ENCODE measurements around the gene PNMA6F.

PNMA6F gene

DNA sequence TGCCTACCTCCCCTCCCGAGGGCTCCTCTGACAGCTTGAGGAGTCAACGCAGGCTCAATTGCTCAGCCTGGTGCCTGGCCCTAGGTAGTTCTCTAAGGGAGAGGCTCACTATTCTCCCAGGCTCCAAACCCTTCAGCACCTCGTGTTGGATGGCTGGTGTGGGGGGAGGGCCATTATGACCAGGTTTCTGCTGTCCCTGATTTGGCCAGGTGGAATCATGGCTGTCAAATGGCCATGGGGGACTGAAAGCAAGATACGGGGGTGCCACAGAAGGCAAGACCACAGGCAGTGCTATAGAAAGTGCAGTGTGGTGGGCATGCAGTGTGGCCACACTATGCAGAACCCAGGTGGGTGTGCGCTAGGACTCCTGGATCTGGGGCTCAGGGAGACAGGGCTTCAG, 9.5 kb downstream of the PNMA6F start:
- no peak for DNase-seq (ENCODE audit: low read depth, low spot score)
- TF ChIP-seq, protein P1, sequence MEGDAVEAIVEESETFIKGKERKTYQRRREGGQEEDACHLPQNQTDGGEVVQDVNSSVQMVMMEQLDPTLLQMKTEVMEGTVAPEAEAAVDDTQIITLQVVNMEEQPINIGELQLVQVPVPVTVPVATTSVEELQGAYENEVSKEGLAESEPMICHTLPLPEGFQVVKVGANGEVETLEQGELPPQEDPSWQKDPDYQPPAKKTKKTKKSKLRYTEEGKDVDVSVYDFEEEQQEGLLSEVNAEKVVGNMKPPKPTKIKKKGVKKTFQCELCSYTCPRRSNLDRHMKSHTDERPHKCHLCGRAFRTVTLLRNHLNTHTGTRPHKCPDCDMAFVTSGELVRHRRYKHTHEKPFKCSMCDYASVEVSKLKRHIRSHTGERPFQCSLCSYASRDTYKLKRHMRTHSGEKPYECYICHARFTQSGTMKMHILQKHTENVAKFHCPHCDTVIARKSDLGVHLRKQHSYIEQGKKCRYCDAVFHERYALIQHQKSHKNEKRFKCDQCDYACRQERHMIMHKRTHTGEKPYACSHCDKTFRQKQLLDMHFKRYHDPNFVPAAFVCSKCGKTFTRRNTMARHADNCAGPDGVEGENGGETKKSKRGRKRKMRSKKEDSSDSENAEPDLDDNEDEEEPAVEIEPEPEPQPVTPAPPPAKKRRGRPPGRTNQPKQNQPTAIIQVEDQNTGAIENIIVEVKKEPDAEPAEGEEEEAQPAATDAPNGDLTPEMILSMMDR (IDR thresholded peaks at IDR 0.05; ENCODE audit: low read depth, low read length): no peak
- in situ Hi-C loops (cut with HindIII; ENCODE audit: low sequenced_read_pairs): no loop called here
- no peak overlapping the region for H3K4me3 ChIP-seq (ENCODE audit: low read depth, low read length)

DNA sequence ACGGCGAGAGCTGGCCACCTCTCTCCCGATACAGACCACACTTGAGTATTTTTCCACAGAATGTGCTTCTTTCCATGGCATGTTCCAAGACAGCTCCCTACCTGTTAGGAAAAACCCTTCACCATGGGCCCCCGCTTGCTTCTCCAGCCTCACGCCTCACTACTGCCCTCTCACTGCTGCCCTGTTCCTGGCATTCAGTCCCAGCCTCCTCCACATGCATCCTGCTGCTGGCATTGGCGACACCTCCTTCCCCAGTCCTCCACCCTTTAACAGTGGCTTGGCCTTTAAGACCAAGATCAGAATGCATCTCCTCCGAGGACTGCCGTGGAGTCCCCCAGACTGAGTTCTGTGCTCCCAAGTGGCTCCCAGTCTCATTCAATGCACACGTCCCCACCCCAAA, 10.7 kb downstream of the PNMA6F start:
- DNase-seq (ENCODE audit: low read depth, low spot score): no peak
- in situ Hi-C loops (cut with HindIII; ENCODE audit: low sequenced_read_pairs): no loop called here
- TF ChIP-seq, protein P1 (IDR thresholded peaks at IDR 0.05; ENCODE audit: low read depth, low read length): no peak
- H3K4me3 ChIP-seq (ENCODE audit: low read depth, low read length): no peak overlapping the region

DNA sequence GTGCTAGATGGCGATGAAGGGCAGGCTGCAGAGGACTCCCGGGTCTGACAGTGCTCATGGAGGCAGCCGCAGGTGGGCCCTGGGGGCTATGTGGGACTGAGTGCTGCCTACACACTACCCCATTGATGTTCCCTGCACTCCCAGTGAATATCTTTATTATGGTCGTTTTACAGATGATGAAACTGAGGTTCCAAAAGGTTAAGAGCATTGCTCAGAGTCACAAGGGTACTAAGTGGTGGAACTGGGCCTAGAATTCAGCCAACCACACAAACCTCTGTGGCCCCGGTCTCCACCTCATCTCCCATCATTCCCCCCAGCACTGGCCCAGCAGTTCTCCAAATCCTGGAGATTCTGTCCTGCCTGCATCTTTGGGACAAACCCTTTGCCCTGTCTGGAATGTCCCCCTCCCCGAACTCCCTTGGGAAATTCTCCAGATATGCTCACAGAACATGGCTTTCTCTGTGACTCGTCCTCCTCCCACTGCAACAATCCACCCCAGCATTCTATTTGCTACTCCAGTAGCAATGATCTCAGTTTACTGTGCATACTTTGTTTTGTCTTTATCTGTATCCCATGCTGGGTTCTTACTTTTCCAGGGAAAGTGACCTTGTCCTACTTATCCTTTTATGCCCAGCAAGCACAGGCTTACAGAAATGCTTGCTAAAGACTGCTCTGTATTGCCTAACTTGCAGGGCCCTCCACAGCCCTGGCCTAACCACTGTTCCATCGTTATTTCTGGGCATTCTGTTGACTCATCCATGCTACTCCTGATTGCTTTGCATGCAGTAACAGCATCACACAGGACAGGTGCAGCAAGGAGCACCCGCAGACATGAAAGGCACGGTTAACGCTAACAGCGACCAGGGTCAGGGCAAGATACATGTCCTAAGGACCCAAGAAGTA, 14.0 kb downstream of the PNMA6F start:
- TF ChIP-seq, protein P1 (IDR thresholded peaks at IDR 0.05; ENCODE audit: low read depth, low read length): no peak
- no peak for DNase-seq (ENCODE audit: low read depth, low spot score)
- in situ Hi-C loops (cut with HindIII; ENCODE audit: low sequenced_read_pairs): no loop called here
- H3K4me3 ChIP-seq (ENCODE audit: low read depth, low read length): no peak overlapping the region

DNA sequence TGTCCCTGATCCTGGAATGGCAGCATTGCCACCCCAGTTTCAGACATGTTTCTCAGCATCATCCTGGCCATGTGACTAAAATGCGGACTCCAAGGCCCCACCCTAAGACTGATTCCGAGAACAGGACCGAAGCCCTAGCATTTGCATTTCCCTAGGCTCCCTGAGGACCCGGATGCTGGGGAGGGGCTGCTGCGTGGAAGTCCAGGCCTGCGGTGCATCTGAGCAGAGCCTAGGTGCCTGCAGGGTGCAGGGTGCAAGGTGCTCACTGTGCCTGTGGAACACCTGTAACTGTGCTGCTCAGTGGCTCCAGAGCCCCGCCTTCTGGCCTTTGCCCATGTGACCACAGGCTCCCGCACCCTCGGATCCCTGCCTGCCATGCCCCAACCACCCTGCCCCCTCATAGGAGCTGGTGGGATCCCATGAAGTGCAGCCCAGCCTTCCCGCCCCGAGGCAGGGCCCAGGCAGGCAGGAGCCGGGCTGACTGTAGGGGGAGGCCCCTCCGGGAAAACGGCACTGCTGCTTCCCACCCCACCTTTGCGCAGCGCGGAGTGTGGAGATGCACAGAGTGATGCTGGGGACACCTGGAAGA, 14.9 kb downstream of the PNMA6F start:
- in situ Hi-C loops (cut with HindIII; ENCODE audit: low sequenced_read_pairs): no loop called here
- H3K4me3 ChIP-seq (ENCODE audit: low read depth, low read length): no peak overlapping the region
- TF ChIP-seq, protein P1 (IDR thresholded peaks at IDR 0.05; ENCODE audit: low read depth, low read length): no peak
- no peak for DNase-seq (ENCODE audit: low read depth, low spot score)

DNA sequence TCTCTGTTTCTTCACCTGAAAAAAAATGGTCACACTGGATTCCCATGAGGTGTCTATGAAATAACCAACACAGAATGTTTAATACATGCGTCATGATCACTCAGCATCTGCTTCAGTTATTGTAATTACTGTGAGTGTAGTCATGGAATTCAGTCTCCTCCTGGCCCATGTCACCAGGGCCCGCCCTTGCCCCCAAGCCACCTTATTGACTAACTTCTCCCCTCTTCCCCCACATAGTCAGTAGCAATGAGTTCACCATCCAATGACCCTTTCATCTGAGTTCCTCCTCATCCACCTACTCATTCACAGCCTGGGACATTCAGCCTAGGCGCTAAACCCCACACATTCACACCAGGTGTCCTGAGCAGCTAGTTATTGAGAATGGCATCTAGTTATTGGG, 15.6 kb downstream of the PNMA6F start:
- no peak overlapping the region for H3K4me3 ChIP-seq (ENCODE audit: low read depth, low read length)
- TF ChIP-seq, protein P1 (IDR thresholded peaks at IDR 0.05; ENCODE audit: low read depth, low read length): no peak
- DNase-seq (ENCODE audit: low read depth, low spot score): no peak
- in situ Hi-C loops (cut with HindIII; ENCODE audit: low sequenced_read_pairs): no loop called here

DNA sequence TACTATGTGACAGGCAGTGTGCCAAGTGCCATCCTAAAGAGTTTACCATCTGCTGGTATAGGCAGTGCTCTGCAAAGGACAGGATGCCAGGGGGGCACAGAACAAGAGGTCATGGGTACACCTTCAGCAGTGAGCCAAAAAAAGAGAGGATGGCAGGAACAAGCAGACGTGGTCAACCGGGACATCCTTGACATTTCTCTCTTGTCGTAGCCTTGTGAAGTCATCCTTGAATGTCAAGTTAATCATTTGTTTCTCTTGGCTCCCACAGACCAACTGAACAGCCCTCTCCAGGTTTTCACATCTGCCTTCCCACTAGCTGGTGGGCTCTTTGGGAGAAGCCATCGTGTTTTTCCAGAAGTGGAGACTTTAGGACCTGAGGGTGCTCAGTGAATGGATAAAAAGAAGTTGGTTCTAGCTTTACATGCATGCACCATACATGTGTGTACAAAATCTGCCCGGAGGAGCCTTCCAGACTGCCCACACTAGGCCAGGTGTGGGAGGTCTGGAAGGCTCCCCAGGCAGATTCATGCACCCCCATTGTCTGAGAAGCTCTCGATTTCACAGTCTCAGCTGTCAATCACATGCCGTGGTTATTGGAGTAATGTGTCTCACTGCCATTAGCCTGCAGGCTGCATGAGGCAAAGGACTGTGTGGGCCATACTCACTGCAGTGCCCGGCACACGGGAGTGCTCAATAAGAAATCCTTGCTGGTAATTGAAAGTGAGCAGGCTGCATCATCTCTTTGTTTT, 16.4 kb downstream of the PNMA6F start:
- in situ Hi-C loops (cut with HindIII; ENCODE audit: low sequenced_read_pairs): no loop called here
- no peak for DNase-seq (ENCODE audit: low read depth, low spot score)
- TF ChIP-seq, protein P1 (IDR thresholded peaks at IDR 0.05; ENCODE audit: low read depth, low read length): no peak
- no peak overlapping the region for H3K4me3 ChIP-seq (ENCODE audit: low read depth, low read length)

All from astrocyte of the spinal cord (primary cell).